ENCODE results near the gene WNT7A.

DNA sequence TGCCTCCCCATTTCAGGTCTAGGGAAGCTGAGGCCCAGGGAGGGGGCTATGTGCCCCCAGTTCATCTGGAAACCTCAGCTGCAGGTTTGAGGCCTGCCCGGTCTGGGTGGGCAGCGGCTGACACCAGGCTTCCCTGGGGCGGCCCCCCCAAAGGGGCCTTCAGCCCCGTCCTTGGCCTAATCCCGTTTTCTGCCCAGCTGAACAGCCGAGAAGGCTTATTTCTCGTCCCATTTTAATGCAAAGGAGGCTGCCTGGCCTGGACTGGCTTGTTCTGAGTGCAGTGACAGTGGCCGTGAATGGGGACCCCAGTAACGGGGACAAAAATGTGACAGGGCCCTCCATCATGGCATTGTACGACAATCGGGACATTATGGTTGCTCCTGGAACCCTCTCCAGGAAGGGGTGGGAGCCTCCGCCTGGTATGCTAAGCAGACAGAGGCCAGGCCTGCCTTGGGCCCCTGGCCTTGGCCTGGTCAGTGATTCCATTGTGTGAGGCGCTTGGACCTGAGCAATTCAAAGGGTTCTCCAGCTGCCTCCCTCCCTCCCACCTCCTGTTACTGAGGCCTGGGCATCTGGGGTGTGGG is 93.9 kb downstream of the WNT7A start:
- TF ChIP-seq, protein P1, sequence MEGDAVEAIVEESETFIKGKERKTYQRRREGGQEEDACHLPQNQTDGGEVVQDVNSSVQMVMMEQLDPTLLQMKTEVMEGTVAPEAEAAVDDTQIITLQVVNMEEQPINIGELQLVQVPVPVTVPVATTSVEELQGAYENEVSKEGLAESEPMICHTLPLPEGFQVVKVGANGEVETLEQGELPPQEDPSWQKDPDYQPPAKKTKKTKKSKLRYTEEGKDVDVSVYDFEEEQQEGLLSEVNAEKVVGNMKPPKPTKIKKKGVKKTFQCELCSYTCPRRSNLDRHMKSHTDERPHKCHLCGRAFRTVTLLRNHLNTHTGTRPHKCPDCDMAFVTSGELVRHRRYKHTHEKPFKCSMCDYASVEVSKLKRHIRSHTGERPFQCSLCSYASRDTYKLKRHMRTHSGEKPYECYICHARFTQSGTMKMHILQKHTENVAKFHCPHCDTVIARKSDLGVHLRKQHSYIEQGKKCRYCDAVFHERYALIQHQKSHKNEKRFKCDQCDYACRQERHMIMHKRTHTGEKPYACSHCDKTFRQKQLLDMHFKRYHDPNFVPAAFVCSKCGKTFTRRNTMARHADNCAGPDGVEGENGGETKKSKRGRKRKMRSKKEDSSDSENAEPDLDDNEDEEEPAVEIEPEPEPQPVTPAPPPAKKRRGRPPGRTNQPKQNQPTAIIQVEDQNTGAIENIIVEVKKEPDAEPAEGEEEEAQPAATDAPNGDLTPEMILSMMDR (IDR thresholded peaks at IDR 0.05; ENCODE audit: borderline replicate concordance, extremely low read depth, low read length, poor library complexity, severe bottlenecking) = no peak
- no peak for TF ChIP-seq EZH2 (IDR thresholded peaks at IDR 0.05; ENCODE audit: borderline replicate concordance, low read depth, low read length, severe bottlenecking)

Measured in DND-41 (cell line).